Tibial artery (tissue), 4 donors: ENCODE data around the gene STMN1.

Experiments
- DNase-seq, 2 donors: peaks; one replicate each; pipeline ENCODE4 v3.0.0-alpha.2; 2019
- H3K27ac ChIP-seq, 2 donors: fragments of 200-600 bp; sonication (generic) in 1 of 2; 1 replicate in 1 of 2; 2 replicates in 1 of 2; pipeline ENCODE4 v1.5.1; 2018 to 2019; ENCODE audit warnings: mild to moderate bottlenecking in 1 of 2
- H3K27me3 ChIP-seq, 2 donors: fragments of 200-600 bp; sonication (generic) in 1 of 2; one replicate each; pipeline versions ENCODE4 v1.5.1 to v1.6.0; 2016 to 2019
- H3K36me3 ChIP-seq, 3 donors: fragments of 200-600 bp; sonication (generic) in 2 of 3; one replicate each; pipeline ENCODE4 v1.5.1; 2016 to 2019; ENCODE audit warnings: mild to moderate bottlenecking in 2 of 3
- H3K4me1 ChIP-seq, 4 donors: fragments of 200-600 bp; sonication (generic) in 2 of 4; 1 replicate in 3 of 4; 2 replicates in 1 of 4; pipeline ENCODE4 v1.5.1; 2016 to 2019
- H3K4me3 ChIP-seq, 2 donors: fragments of 200-600 bp; sonication (generic) in 1 of 2; 1 replicate in 1 of 2; 2 replicates in 1 of 2; pipeline ENCODE4 v1.5.1; 2018 to 2019; ENCODE audit warnings: mild to moderate bottlenecking in 2 of 2
- H3K9me3 ChIP-seq, 3 donors: fragments of 200-600 bp; sonication (generic) in 1 of 3; one replicate each; pipeline ENCODE4 v1.5.1; 2016 to 2019
- CTCF ChIP-seq, 2 experiments: fragments of 200-600 bp in 1 of 2; fragments of 450-650 bp in 1 of 2; IDR thresholded peaks; one replicate each; pipeline ENCODE4 v1.5.1; 2017 to 2019; ENCODE audit warnings: antibody characterized with exemption in 2 of 2, mild to moderate bottlenecking in 1 of 2, moderate library complexity in 1 of 2
- intact Hi-C: fragments of 100-400 bp; cut with DNase I; formaldehyde crosslinking; loops from one replicate; pipeline ENCODE4 v1.15.0; 2023; ENCODE audit warnings: low total_unique reads

STMN1 gene

GRCh38 chr1:25914074-25914995, 8.1 kb upstream of the STMN1 start:
- no peak overlapping the region for H3K27ac ChIP-seq
- H3K4me3 ChIP-seq: no peak overlapping the region
- H3K4me1 ChIP-seq: no peaks in the 10 kb centered on the region
- no peaks in the 10 kb centered on the region for H3K27me3 ChIP-seq
- intact Hi-C loops: no loop called here
- TF ChIP-seq CTCF (IDR thresholded peaks at IDR 0.05): no peak
- H3K36me3 ChIP-seq: no peaks in the 10 kb centered on the region
- no peak for DNase-seq
- H3K9me3 ChIP-seq: no peaks in the 10 kb centered on the region

- Histone ChIP-seq H3K4me1 (no peaks in the 10 kb centered on the region), H3K27ac (no peak overlapping the region), H3K36me3 (no peaks in the 10 kb centered on the region), H3K4me3 (no peak overlapping the region), H3K27me3 (no peaks in the 10 kb centered on the region), H3K9me3 (no peaks in the 10 kb centered on the region)
- intact Hi-C loops: no loop called here
- TF ChIP-seq CTCF (IDR thresholded peaks at IDR 0.05): no peak
- no peak for DNase-seq
Observed at GRCh38 chr1:25913206-25913605, 7.0 kb upstream of the STMN1 start.

DNA sequence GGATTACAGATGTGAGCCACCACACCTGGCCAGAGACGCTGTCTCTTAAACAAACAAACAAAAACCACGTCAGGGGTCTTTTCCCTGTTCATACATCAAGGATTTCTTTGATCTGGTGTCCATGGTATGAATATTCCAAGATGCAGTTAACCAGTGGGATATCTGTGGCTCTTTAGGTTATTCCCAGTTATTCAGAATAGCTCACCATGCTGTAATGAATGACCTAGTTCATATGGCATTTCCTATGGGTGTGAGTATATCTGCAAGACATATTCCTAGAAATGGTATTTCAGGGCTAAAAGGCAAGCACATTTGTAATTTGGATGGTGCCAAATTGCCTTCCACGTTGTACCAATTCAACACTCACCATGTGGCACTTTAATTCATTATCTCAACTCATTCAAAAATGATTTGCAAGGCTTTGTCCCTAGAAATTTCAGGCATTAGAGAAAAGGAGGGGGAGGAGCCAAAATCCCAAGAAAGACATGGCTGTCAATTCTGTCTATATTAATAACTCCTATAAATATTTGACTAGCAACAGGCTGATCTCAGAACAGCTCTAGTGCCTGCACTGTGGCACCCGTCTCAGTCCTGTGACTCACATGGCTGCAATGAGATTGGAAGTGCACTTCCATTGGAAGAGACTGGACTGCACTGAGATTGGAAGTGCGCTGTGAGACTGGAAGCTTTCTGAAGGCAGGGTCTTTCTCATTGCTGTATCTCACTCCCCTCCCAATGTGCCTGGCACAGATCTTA, 6.0 kb upstream of the STMN1 start:
- Histone ChIP-seq H3K4me3 (no peak overlapping the region), H3K27me3 (no peaks in the 10 kb centered on the region), H3K9me3 (no peaks in the 10 kb centered on the region), H3K27ac (no peak overlapping the region), H3K4me1 (peaks cover 0 to 1% (median 0%) of the 10 kb centered on the region in 4 donors), H3K36me3 (no peaks in the 10 kb centered on the region)
- no peak for TF ChIP-seq CTCF (IDR thresholded peaks at IDR 0.05)
- intact Hi-C loops: no loop called here
- DNase-seq: no peak

DNA sequence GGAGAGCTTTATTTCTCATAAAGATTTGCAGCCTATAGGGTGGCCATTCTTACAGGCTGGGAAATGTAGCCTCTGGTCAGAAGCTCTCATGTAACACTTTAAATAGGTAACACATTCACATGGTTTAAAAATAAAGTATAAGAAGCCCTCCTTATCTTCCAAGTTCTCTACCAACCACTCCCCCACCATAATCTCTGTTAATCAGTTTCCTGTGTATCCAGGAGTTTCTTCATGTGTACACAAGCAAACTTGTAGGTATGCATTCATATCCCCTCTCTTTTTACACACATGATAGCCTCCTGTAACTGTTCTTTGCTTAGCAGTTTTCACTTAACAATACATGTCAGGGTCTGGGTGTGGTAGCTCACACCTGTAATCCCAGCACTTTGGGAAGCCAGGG, 4.9 kb upstream of the STMN1 start:
- H3K27ac ChIP-seq: no peak overlapping the region
- TF ChIP-seq CTCF (IDR thresholded peaks at IDR 0.05): no peak
- H3K27me3 ChIP-seq: no peaks in the 10 kb centered on the region
- no peak overlapping the region for H3K4me3 ChIP-seq
- no peaks in the 10 kb centered on the region for H3K36me3 ChIP-seq
- peaks cover 0 to 11% (median 6%) of the 10 kb centered on the region in 4 donors for H3K4me1 ChIP-seq
- intact Hi-C loops: no loop called here
- no peak for DNase-seq
- H3K9me3 ChIP-seq: no peaks in the 10 kb centered on the region

GRCh38 chr1:25909040-25909439, 2.8 kb upstream of the STMN1 start:
- H3K9me3 ChIP-seq: no peaks in the 10 kb centered on the region
- peaks cover 0 to 26% (median 20%) of the 10 kb centered on the region in 4 donors for H3K4me1 ChIP-seq
- H3K27me3 ChIP-seq: no peaks in the 10 kb centered on the region
- no peak for DNase-seq
- no peak overlapping the region for H3K4me3 ChIP-seq
- H3K27ac ChIP-seq: no peak overlapping the region
- intact Hi-C loops: no loop called here
- no peaks in the 10 kb centered on the region for H3K36me3 ChIP-seq
- no peak for TF ChIP-seq CTCF (IDR thresholded peaks at IDR 0.05)
